Ishikawa (cell line): ENCODE data around the gene TF.

Source experiments
- CEBPB ChIP-seq: IDR thresholded peaks from 2 replicates; pipeline ENCODE4 v1.6.1; 2012
- CREB1 ChIP-seq: IDR thresholded peaks from 2 replicates; pipeline ENCODE4 v1.6.1; 2012; ENCODE audit warnings: low read depth
- EGR1 ChIP-seq: IDR thresholded peaks from 2 replicates; pipeline ENCODE4 v1.6.1; 2012
- EP300 ChIP-seq: IDR thresholded peaks from 2 replicates; pipeline ENCODE4 v1.6.1; 2012; ENCODE audit warnings: borderline replicate concordance
- FOXM1 ChIP-seq: IDR thresholded peaks from 2 replicates; pipeline ENCODE4 v1.6.1; 2012; ENCODE audit warnings: low read depth, borderline replicate concordance
- NFIC ChIP-seq: IDR thresholded peaks from 2 replicates; pipeline ENCODE4 v1.6.1; 2012
- RAD21 ChIP-seq: IDR thresholded peaks from 2 replicates; pipeline ENCODE4 v1.6.1; 2012; ENCODE audit warnings: low read depth
- TAF1 ChIP-seq: IDR thresholded peaks from 2 replicates; pipeline ENCODE4 v1.6.1; 2012; ENCODE audit warnings: low read depth, mild to moderate bottlenecking
- TCF12 ChIP-seq: IDR thresholded peaks from 2 replicates; pipeline ENCODE4 v1.6.1; 2012; ENCODE audit warnings: low read depth
- TEAD4 ChIP-seq: IDR thresholded peaks from 2 replicates; pipeline ENCODE4 v1.6.1; 2012
- YY1 ChIP-seq: IDR thresholded peaks from 2 replicates; pipeline ENCODE4 v1.6.1; 2012; ENCODE audit warnings: low read depth
- ZBTB7A ChIP-seq: IDR thresholded peaks from 2 replicates; pipeline ENCODE4 v1.6.1; 2012; ENCODE audit warnings: low read depth
- TF ChIP-seq, protein P1 (sequence below): IDR thresholded peaks from 2 replicates; pipeline ENCODE4 v1.6.1; 2012
- TF ChIP-seq, protein P2 (sequence below): IDR thresholded peaks from 2 replicates; pipeline ENCODE4 v1.6.1; 2012
- TF ChIP-seq, protein P3 (sequence below): IDR thresholded peaks from 2 replicates; pipeline ENCODE4 v1.6.1; 2012; ENCODE audit warnings: low read depth, mild to moderate bottlenecking

The TF gene

DNA sequence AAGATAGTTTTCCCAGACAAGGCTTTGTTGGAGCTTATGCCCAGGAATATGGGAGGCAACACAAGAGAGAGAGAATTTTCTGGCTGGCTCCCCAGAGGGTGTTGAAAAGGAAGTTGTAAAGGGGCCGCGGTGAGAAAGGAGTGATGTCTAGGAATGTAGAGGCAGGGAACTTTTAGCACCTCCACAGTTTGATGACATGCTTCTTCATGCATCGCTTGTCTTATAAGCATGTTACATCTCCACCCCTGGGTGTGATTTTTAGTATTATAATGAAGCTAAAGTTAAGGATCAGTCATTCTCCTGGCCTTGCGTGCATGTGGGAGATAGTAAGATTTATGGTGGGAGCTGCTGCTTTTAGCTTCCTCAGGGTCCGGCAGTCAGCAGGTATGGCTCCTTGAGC lies 32.8 kb upstream of the TF start:
- TF ChIP-seq RAD21 (no peak), CEBPB (no peak), TEAD4 (no peak), ZBTB7A (no peak), TAF1 (no peak), TCF12 (no peak), CREB1 (no peak)
- TF ChIP-seq, protein P1, sequence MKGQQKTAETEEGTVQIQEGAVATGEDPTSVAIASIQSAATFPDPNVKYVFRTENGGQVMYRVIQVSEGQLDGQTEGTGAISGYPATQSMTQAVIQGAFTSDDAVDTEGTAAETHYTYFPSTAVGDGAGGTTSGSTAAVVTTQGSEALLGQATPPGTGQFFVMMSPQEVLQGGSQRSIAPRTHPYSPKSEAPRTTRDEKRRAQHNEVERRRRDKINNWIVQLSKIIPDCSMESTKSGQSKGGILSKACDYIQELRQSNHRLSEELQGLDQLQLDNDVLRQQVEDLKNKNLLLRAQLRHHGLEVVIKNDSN, result no peak
- TF ChIP-seq, protein P2, sequence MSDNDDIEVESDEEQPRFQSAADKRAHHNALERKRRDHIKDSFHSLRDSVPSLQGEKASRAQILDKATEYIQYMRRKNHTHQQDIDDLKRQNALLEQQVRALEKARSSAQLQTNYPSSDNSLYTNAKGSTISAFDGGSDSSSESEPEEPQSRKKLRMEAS, result no peak

DNA sequence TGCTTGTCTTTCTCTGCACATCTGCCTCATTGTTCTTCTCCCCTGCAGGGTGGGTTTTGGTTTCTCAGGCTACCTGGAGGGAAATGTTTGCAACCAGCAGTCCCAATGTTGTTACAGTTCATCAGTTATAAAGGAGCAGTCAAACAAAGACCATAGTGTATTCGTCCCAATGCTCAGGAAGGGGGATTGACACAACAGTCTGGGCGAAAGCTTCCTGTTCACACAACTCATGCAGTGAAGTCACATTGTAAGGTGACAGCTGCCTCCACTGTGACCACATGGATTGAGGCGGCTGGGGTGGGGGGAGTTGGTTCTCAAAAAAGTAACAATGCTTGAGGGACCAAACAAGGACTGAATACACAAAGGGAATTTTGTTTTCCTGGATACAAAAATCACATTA lies 28.8 kb upstream of the TF start:
- TF ChIP-seq, protein P3, sequence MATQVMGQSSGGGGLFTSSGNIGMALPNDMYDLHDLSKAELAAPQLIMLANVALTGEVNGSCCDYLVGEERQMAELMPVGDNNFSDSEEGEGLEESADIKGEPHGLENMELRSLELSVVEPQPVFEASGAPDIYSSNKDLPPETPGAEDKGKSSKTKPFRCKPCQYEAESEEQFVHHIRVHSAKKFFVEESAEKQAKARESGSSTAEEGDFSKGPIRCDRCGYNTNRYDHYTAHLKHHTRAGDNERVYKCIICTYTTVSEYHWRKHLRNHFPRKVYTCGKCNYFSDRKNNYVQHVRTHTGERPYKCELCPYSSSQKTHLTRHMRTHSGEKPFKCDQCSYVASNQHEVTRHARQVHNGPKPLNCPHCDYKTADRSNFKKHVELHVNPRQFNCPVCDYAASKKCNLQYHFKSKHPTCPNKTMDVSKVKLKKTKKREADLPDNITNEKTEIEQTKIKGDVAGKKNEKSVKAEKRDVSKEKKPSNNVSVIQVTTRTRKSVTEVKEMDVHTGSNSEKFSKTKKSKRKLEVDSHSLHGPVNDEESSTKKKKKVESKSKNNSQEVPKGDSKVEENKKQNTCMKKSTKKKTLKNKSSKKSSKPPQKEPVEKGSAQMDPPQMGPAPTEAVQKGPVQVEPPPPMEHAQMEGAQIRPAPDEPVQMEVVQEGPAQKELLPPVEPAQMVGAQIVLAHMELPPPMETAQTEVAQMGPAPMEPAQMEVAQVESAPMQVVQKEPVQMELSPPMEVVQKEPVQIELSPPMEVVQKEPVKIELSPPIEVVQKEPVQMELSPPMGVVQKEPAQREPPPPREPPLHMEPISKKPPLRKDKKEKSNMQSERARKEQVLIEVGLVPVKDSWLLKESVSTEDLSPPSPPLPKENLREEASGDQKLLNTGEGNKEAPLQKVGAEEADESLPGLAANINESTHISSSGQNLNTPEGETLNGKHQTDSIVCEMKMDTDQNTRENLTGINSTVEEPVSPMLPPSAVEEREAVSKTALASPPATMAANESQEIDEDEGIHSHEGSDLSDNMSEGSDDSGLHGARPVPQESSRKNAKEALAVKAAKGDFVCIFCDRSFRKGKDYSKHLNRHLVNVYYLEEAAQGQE, result no peak
- no peak for TF ChIP-seq FOXM1
- TF ChIP-seq EP300, result no peak
- TF ChIP-seq, protein P1, result no peak
- no peak for TF ChIP-seq TAF1
- no peak for TF ChIP-seq YY1

DNA sequence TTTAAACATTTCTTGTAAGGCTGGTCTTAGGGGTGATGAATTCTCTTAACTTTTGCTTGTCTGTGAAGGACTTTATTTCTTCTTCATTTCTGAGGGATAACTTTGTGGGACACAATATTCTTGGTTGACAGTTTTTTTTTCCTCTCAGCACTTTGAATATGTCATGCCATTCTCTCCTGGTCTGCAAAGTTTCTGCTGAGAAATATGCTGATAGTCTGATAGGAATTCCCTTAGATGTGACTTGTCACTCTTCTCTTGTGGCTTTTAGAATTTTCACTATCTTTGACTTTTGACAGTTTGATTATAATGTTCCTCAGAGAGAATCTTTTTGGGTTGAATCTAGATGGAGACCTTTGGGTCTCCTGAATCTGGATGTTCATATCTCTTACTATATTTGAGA lies 23.3 kb upstream of the TF start:
- TF ChIP-seq CEBPB (no peak), TAF1 (no peak), RAD21 (no peak), NFIC (no peak)
- TF ChIP-seq, protein P1, result no peak

DNA sequence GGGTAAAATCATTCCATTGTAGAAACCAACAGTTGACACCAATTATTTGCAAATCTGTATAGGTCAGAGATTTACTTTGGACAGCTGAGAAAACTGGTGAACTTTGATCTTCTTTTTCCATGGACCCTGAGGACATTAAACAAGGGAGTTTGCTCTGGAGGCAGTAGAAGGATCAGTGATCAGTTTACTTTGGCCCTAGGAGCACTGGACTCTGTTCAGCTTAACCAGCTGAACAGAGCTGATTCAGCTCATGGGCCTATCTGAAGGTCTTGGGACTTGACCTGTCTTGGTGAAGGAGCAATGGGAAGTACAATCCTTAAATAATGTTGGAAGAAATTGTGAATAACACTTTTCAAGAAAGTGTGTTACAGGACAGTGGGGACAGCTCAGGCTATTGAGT lies 15.2 kb upstream of the TF start:
- no peak for TF ChIP-seq TCF12
- TF ChIP-seq CEBPB, result no peak
- TF ChIP-seq, protein P1, result no peak
- no peak for TF ChIP-seq ZBTB7A
- no peak for TF ChIP-seq NFIC
- no peak for TF ChIP-seq EP300
- no peak for TF ChIP-seq RAD21
- TF ChIP-seq, protein P3, result no peak
- no peak for TF ChIP-seq TAF1
- TF ChIP-seq, protein P2, result no peak
- no peak for TF ChIP-seq FOXM1
- TF ChIP-seq CREB1, result no peak
- no peak for TF ChIP-seq TEAD4
- no peak for TF ChIP-seq YY1
- no peak for TF ChIP-seq EGR1

DNA sequence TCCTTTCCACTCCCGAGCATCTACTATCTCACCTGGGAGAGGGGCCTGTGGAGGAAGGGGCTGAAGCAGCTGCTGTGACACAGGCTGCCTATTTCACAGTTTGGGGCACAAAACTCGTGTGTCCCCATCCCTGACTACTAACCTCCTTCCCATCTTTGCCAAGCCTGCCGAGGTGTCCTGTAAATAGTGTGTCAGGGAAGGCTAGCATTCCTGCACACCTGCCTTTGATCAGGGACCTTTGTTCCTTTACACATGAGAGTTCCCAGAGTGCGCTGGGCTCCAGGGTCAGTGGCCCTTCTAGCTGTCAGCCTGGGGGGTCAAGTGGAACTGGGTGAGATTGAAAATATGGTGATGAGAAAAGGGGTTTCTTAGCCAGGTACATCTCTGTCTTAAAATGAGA lies 13.0 kb upstream of the TF start:
- TF ChIP-seq ZBTB7A, result no peak
- TF ChIP-seq CREB1, result no peak
- TF ChIP-seq RAD21, result no peak
- no peak for TF ChIP-seq FOXM1
- TF ChIP-seq, protein P2, result no peak
- no peak for TF ChIP-seq YY1
- TF ChIP-seq TCF12, result no peak
- no peak for TF ChIP-seq CEBPB
- no peak for TF ChIP-seq EP300

DNA sequence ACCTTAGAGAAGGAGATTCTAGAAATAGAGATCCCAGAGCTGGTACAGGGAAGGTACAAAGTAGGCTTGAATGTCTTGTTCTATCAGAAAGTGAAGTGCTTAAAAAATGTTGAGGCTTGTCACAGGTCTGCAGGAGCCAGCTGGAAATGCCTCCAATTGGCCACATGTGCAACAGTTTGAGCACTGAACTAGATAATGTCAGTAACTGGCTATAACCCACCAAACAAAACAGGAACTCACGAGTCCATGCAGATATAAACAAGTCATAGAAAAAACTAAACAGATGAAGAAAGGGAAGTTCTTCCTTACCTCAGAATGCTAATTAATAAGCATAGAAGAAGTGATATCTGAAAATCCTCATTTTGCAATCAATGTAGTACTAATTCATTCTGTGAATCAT lies 11.9 kb upstream of the TF start:
- TF ChIP-seq, protein P3, result no peak
- TF ChIP-seq CEBPB (no peak), CREB1 (no peak), EP300 (no peak), TAF1 (no peak), TEAD4 (no peak), YY1 (no peak), RAD21 (no peak), EGR1 (no peak), FOXM1 (no peak), ZBTB7A (no peak), TCF12 (no peak), NFIC (no peak)
- TF ChIP-seq, protein P1, result no peak
- TF ChIP-seq, protein P2, result no peak
